HepG2 (cell line): ENCODE data around the gene TFF2. TPM values are rescaled to one million over a fixed set of nuclear protein-coding genes. Genes with fewer than 3 reads are reported as not detected.

ENCODE experiments used
- ATF1 ChIP-seq: IDR thresholded peaks from 2 replicates; pipeline ENCODE4 v1.6.1; 2016; ENCODE audit warnings: mild to moderate bottlenecking, control low read depth
- FOXA1 ChIP-seq, 2 experiments: fragments of 450-650 bp in 1 of 2; sonication (generic) in 1 of 2; formaldehyde crosslinking in 1 of 2; IDR thresholded peaks; 2 replicates each; pipeline versions ENCODE4 v1.4.0 to v1.6.1; 2016 to 2020; ENCODE audit warnings: missing genetic modification reagents in 1 of 2
- FOXO4 ChIP-seq: sonication (generic); formaldehyde crosslinking; conservative IDR thresholded peaks from 2 replicates; pipeline ENCODE4 v1.8.1; 2023; ENCODE audit warnings: missing genetic modification reagents
- GLMP ChIP-seq: sonication (generic); formaldehyde crosslinking; IDR thresholded peaks from 2 replicates; pipeline ENCODE4 v1.9.0; 2021; ENCODE audit warnings: missing genetic modification reagents, mild to moderate bottlenecking, borderline replicate concordance
- ISL2 ChIP-seq: sonication (generic); formaldehyde crosslinking; IDR thresholded peaks from 2 replicates; pipeline ENCODE4 v1.5.0; 2020; ENCODE audit warnings: missing genetic modification reagents
- RFX3 ChIP-seq: IDR thresholded peaks from 2 replicates; pipeline ENCODE4 v1.6.1; 2016; ENCODE audit warnings: missing biosample characterization, missing genetic modification reagents
- RXRB ChIP-seq: IDR thresholded peaks from 2 replicates; pipeline ENCODE4 v1.6.1; 2016; ENCODE audit warnings: borderline replicate concordance, missing genetic modification reagents, missing compliant biosample characterization
- SOX13 ChIP-seq, 3 experiments: fragments of 450-650 bp in 1 of 3; sonication (generic) in 1 of 3; formaldehyde crosslinking in 1 of 3; IDR thresholded peaks in 2 of 3; conservative IDR thresholded peaks in 1 of 3; 2 replicates each; pipeline versions ENCODE4 v1.5.0 to v1.6.1; 2016 to 2020; ENCODE audit warnings: antibody characterized with exemption in 1 of 3, mild to moderate bottlenecking in 1 of 3, missing compliant biosample characterization in 1 of 3, missing genetic modification reagents in 1 of 3, moderate library complexity in 1 of 3
- SUZ12 ChIP-seq: fragments of 150-350 bp; IDR thresholded peaks from 2 replicates; pipeline ENCODE4 v1.6.1; 2014; ENCODE audit warnings: low read depth, low read length
- ZNF407 ChIP-seq: sonication (generic); formaldehyde crosslinking; IDR thresholded peaks from one replicate; pipeline ENCODE4 v1.5.1; 2020; ENCODE audit warnings: mild to moderate bottlenecking, missing genetic modification reagents; ENCODE audit errors: not compliant biosample characterization
- ZNF614 ChIP-seq: IDR thresholded peaks from 2 replicates; pipeline ENCODE4 v1.6.1; 2018; ENCODE audit warnings: missing biosample characterization, missing genetic modification reagents, inconsistent platforms, borderline replicate concordance
- polyA plus RNA-seq, 8 experiments: library from polyadenylated mRNA; depleted of rRNA in 3 of 8; stranded (reverse) in 7 of 8; unstranded in 1 of 8; fragments of >200 nt; fragmentation: Illumina TruSeq in 4 of 8; extraction: Trizol in 4 of 8; gene quantifications; 2 replicates each; pipeline versions ENCODE4 v1.2.1 to v1.2.3, GENCODE V29; 2011 to 2016; ENCODE audit warnings: low read depth in 4 of 8, missing spikeins in 1 of 8, mixed read lengths in 1 of 8; ENCODE audit not compliant: insufficient read depth in 1 of 8
- total RNA-seq, 5 experiments: library from RNA; depleted of rRNA; stranded (reverse); fragments of >200 nt; fragmentation: Illumina TruSeq; extraction: Trizol; gene quantifications; 2 replicates each; pipeline ENCODE4 v1.2.3, GENCODE V29; 2016; ENCODE audit warnings: low read depth in 1 of 5
- TF ChIP-seq, protein P1 (sequence below): sonication (generic); formaldehyde crosslinking; IDR thresholded peaks from 2 replicates; pipeline ENCODE4 v1.8.0; 2022; ENCODE audit warnings: mild to moderate bottlenecking, missing genetic modification reagents, moderate library complexity
- TF ChIP-seq, protein P2 (sequence below): sonication (generic); formaldehyde crosslinking; IDR thresholded peaks from 2 replicates; pipeline ENCODE4 v1.4.0; 2020; ENCODE audit warnings: missing genetic modification reagents

TFF2 gene
- total and polyA plus RNA-seq, 2 of the 13 experiments (the other 11 are each of a cell fraction or from before 2014, with no cell fraction given), result 1.5 TPM; not detected in 1

DNA sequence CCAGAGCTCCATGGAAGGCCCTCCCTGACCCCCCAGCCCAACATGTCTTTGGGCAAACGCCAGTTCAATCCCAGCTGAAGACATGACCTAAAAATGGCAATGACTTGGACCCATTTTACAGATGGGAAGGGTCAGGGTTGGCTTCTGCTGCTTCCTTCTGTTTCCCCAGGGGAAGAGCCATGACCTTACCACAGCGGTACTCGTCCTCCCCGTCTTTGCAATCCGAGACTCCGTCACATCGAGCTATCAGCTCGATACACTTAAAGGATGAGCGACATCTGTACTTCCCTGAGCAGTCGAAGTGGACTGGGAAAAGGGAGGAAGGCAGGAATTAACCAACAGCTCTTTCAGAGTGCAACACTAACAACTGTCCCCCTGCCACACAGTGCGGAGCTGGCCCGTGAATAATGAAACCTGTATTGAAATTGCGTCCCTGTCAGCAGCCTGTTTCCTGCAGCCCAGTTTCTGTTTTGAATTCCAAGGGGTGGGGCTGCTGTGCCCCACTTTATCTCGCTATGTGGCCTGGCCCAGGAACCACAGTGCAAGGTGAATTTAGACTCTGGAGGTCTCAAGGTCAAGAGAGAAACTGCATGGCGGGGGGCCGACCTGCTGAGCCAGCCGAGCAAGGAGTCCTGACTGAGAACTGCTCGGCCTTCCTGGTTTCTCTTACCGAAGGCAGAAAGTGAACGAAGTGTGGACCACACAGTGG, 38.1 kb upstream of the TFF2 start (continued):
- TF ChIP-seq SOX13 (IDR thresholded peaks at IDR 0.05) (no peak), SOX13 (CRISPR knock-in tag; conservative IDR thresholded peaks at IDR 0.05 in 1 of 2, IDR thresholded peaks at IDR 0.05 in 1 of 2) (no peak), RXRB (CRISPR knock-in tag) (no peak), FOXO4 (CRISPR knock-in tag) (peak; percentile 85; the same call in 1 of the 2 replicates), ATF1 (CRISPR knock-in tag) (no peak), FOXA1 (IDR thresholded peaks at IDR 0.05) (no peak), FOXA1 (CRISPR knock-in tag; IDR thresholded peaks at IDR 0.05) (no peak), ZNF407 (CRISPR knock-in tag) (no peak), ZNF614 (CRISPR knock-in tag) (no peak), SUZ12 (no peak), RFX3 (CRISPR knock-in tag) (no peak), GLMP (CRISPR knock-in tag) (no peak), ISL2 (CRISPR knock-in tag) (no peak)
- TF ChIP-seq, protein P1, sequence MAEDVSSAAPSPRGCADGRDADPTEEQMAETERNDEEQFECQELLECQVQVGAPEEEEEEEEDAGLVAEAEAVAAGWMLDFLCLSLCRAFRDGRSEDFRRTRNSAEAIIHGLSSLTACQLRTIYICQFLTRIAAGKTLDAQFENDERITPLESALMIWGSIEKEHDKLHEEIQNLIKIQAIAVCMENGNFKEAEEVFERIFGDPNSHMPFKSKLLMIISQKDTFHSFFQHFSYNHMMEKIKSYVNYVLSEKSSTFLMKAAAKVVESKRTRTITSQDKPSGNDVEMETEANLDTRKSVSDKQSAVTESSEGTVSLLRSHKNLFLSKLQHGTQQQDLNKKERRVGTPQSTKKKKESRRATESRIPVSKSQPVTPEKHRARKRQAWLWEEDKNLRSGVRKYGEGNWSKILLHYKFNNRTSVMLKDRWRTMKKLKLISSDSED (CRISPR knock-in tag), result no peak
- TF ChIP-seq, protein P2, sequence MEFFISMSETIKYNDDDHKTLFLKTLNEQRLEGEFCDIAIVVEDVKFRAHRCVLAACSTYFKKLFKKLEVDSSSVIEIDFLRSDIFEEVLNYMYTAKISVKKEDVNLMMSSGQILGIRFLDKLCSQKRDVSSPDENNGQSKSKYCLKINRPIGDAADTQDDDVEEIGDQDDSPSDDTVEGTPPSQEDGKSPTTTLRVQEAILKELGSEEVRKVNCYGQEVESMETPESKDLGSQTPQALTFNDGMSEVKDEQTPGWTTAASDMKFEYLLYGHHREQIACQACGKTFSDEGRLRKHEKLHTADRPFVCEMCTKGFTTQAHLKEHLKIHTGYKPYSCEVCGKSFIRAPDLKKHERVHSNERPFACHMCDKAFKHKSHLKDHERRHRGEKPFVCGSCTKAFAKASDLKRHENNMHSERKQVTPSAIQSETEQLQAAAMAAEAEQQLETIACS (CRISPR knock-in tag), result no peak
